ENCODE results near the gene KLHDC3. TPM values are rescaled to one million over a fixed set of nuclear protein-coding genes. Genes with fewer than 3 reads are reported as not detected.

KLHDC3 gene
- total and polyA plus RNA-seq, 10 of the 15 experiments (the other 5 are each of a cell fraction or from before 2014, with no cell fraction given), result 2.4 to 102 (median 55.4) TPM

GRCh38 chr6:42978839-42979522 is 35.1 kb upstream of the KLHDC3 start, which contains the start of gene PEX6 (continued):
- peak; percentile 71 for TF ChIP-seq ELK1 (IDR thresholded peaks at IDR 0.05; ENCODE audit: low read depth, low read length)

- Histone ChIP-seq H3K27me3 (replicated peaks in 1 of 2; ENCODE audit: control insufficient read depth in 2 of 2, insufficient read depth in 2 of 2, low read length in 1 of 2) (no peaks in the 10 kb centered on the region), H3K4me2 (ENCODE audit: control insufficient read depth, insufficient read depth) (peak overlapping the region; percentile 94), H2AFZ (ENCODE audit: control insufficient read depth, low read depth, low read length) (peak overlapping the region; percentile 73), H3K9me3 (replicated peaks; ENCODE audit: control insufficient read depth, insufficient read depth, low read length) (no peaks in the 10 kb centered on the region), H3K4me3 (peak overlapping the region; percentile 88), H3K36me3 (ENCODE audit: control insufficient read depth in 2 of 2, insufficient read depth in 2 of 2, low read length in 1 of 2) (no peaks in the 10 kb centered on the region), H3K4me1 (ENCODE audit: control insufficient read depth, insufficient read depth, low read length) (peaks cover 13% of the 10 kb centered on the region), H4K20me1 (ENCODE audit: control insufficient read depth, insufficient read depth) (no peaks in the 10 kb centered on the region), H3K79me2 (ENCODE audit: control insufficient read depth, insufficient read depth, low read length) (peaks cover 27% of the 10 kb centered on the region), H3K27ac (ENCODE audit: control insufficient read depth, insufficient read depth) (peak overlapping the region; percentile 33), H3K9ac (ENCODE audit: control insufficient read depth, insufficient read depth, low read length) (peak overlapping the region; percentile 90)
- ChIA-PET POLR2A (interaction anchor here (0.5 to 3.0 kb wide), 7 partner anchors 8 to 115 kb away, joined by 3 to 20 read pairs (median 4); partner anchors contain the start of genes CNPY3, KLC4, KLHDC3 and MEA1), RAD21 (ENCODE audit: unreplicated experiment) (interaction anchor here (0.9 to 2.2 kb wide), 5 partner anchors 28 to 49 kb away, joined by 3 to 8 read pairs (median 3); partner anchors contain the start of genes KLHDC3, MEA1 and RRP36), CTCF (interaction anchor here (0.8 to 1.9 kb wide), 5 partner anchors 15 to 164 kb away, joined by 3 to 5 read pairs (median 5); partner anchors contain the start of genes KLHDC3 and MEA1), SMC1A (ENCODE audit: uncharacterized antibody, unreplicated experiment) (interaction anchor here (0.7 to 2.4 kb wide), 8 partner anchors 15 to 164 kb away, joined by 3 to 9 read pairs (median 4); partner anchors contain the start of genes CUL7, KLHDC3 and MEA1)
- in situ Hi-C loops (cut with MboI) (no loop called here), intact Hi-C loops (cut with micrococcal nuclease; ENCODE audit: unreplicated experiment) (no loop called here)
- TSS peak; percentile 99 for BruUV-seq (replicated peaks)
- TF ChIP-seq NBN (IDR thresholded peaks at IDR 0.05), result 0 out of 2 replicates have a peak, but pooled peaks have one; percentile 8
- no peak for TF ChIP-seq ETV6 (conservative IDR thresholded peaks at IDR 0.05 in 1 of 2, IDR thresholded peaks at IDR 0.05 in 1 of 2; ENCODE audit: borderline replicate concordance in 1 of 2, low read depth in 1 of 2)
- TF ChIP-seq ATF7 (IDR thresholded peaks at IDR 0.05; ENCODE audit: low read depth), result 0 out of 2 replicates have a peak, but pooled peaks have one; percentile 2
- TF ChIP-seq SREBF2 (IDR thresholded peaks at IDR 0.05; ENCODE audit: low read length), result no peak
- FAIRE-seq, result no peak
- peak; percentile 5 for ATAC-seq
- 33% methylated on average over 9 of the region's 9 CpGs for WGBS (ENCODE audit: insufficient coverage, insufficient replicate concordance, low lambda C conversion rate, missing lambda C conversion rate)
- no peak for DNase-seq (ENCODE audit: low read depth, low spot score)
These were observed 34.4 kb upstream of the KLHDC3 start for GRCh38 chr6:42979523-42980177.

Measured in GM12878 (cell line).